GM18511 (cell line): ENCODE measurements around the gene CDY1B.
"Not testable (repeated sequence)": the region's sequence is repeated elsewhere in the genome, so short reads cannot be mapped to it uniquely, and the experiment has no call there.

ENCODE experiments used
- ATAC-seq: cut with Tn5 transposase; IDR thresholded peaks from one replicate; pipeline ENCODE4 v1.9.1; 2021; ENCODE audit warnings: mild to moderate bottlenecking, moderate library complexity; ENCODE audit not compliant: unreplicated experiment

The CDY1B gene, protein sequence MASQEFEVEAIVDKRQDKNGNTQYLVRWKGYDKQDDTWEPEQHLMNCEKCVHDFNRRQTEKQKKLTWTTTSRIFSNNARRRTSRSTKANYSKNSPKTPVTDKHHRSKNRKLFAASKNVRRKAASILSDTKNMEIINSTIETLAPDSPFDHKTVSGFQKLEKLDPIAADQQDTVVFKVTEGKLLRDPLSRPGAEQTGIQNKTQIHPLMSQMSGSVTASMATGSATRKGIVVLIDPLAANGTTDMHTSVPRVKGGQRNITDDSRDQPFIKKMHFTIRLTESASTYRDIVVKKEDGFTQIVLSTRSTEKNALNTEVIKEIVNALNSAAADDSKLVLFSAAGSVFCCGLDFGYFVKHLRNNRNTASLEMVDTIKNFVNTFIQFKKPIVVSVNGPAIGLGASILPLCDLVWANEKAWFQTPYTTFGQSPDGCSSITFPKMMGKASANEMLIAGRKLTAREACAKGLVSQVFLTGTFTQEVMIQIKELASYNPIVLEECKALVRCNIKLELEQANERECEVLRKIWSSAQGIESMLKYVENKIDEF

GRCh38 chrY:24047919-24048318, at the start of gene CDY1B:
CDY1B (minus strand) TSS chrY:24048019; CDS start chrY:24047688, 331 bp downstream.
- ATAC-seq, result not testable (repeated sequence)

GRCh38 chrY:24049525-24049924, 1.7 kb upstream of the CDY1B start:
- not testable (repeated sequence) for ATAC-seq

GRCh38 chrY:24043209-24043608, 4.6 kb downstream of the CDY1B start:
- not testable (repeated sequence) for ATAC-seq

DNA sequence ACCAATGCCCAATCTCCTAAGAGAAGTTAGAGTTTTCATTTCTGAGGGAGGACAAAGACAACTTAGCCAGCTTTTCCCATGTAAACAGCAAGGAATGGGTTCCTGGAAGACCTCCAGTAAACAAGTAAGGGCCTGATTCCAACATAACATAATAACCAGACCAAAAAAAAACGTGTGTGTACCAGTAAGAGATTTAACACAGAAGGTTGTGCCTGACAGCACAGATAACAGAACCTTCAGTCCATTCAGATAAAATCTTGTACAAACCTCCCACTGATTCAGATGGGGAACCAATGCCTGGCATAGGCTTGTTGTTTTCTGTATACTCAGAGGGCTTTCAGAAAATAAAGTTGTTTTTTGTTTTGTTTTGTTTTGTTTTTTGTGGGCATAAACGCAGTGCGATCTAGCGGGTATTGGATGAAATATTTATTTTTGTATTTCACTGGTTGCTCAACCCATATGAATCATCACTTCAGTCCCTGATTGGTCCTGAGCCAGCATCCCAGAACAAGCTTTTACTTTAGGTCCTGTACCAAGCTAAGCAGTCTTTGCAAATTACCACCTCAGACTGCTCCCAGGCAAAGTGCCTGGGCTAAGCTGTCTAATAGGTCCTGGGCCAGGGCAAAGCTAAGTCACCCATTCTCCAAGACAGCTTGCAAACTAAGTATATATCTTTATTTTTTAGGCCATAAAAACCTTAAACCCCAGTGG, 8.7 kb downstream of the CDY1B start:
- not testable (repeated sequence) for ATAC-seq

DNA sequence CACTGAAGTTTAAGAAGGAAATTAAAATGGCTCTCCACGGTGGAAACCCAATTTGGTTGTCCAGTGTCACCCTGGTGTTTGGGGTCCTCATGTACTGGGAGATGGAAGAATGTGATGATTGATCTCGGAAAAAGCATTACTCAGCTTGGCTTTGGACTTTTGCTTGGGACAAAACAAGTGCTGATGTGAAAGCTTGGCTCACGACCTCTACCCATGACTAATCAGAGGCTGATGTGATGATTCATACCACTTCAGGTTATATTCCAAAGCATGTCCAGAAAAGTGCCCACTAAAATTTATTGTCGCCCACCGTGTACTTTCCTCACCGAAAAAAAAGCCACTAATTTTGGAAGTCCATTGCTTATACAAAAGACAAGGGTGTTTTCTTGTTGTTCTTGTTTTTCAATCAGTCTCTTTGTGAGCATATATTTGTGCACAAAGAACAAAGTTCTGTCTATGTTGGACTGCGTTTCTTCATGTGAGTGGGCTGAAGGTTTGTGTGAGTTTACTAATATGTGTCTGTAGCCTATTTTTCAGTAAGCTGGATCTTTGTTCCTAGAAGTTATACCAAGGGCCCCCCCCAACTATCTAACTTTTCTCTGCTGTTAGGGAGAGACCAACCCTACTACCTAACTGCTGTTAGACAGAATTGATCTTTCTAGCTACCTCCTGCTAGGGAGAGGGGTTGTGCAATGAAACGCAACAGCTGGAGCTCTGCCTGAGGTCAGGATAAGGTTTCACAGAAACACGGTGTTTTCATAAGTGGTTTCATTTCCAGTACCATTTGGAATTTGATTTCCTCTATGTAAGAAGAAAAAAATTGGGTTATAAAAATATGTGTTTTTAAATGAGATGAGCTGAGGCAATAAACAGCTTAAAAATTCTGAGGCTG, 21.4 kb downstream of the CDY1B start:
- ATAC-seq, result not testable (repeated sequence)
